ENCODE measurements around the gene ACBD7. TPM values are rescaled to one million over a fixed set of nuclear protein-coding genes. Genes with fewer than 3 reads are reported as not detected.

Gene ACBD7
- total RNA-seq, 1 experiment from 2014 or later: 1.8 TPM

DNA sequence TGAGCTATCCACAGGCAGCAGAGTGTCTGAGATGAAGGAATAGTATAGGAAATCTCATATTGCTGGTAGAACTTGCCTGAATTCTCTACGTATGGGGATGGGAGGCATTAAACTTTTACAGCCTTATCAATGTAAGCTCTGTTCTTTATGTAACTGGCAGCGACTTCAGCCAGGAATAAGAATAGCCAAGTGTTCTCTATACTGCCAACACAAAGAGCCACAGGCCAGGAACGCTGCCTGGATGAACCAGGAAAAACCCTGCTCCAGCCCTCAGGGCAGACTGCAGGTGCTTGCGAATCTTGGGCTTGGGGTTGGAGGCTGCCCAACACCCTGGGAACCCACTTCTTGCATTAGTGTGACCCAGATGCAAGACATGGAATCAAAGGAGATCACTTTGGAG lies 50.9 kb downstream of the ACBD7 start:
- H3K4me3 ChIP-seq (ENCODE audit: low read depth in 2 of 2, low read length in 2 of 2): no peak overlapping the region
- ChIA-PET CTCF (no interaction called here), POLR2A (no interaction called here)
- no peak overlapping the region for H3K27ac ChIP-seq (ENCODE audit: low read length)
- H3K27me3 ChIP-seq (ENCODE audit: control insufficient read depth, insufficient read depth, low read length): no peaks in the 10 kb centered on the region
- TF ChIP-seq POLR2AphosphoS5 (IDR thresholded peaks at IDR 0.05; ENCODE audit: low read depth, low read length): no peak
- H3K36me3 ChIP-seq (ENCODE audit: control insufficient read depth, insufficient read depth, low read length): no peaks in the 10 kb centered on the region
- ATAC-seq (no peak), DNase-seq (ENCODE audit: low read depth, low spot score) (no peak)
- intact Hi-C loops (cut with micrococcal nuclease; ENCODE audit: unreplicated experiment) (no loop called here), in situ Hi-C loops (cut with HindIII; ENCODE audit: low pct_unique_long_range_greater_than_20kb, low sequenced_read_pairs) (no loop called here)
- H3K4me1 ChIP-seq (ENCODE audit: control insufficient read depth, insufficient read depth, low read length): no peaks in the 10 kb centered on the region
- BruUV-seq (replicated peaks): no TSS peak
- H3K9me3 ChIP-seq (ENCODE audit: control insufficient read depth, insufficient read depth, low read depth, low read length): no peaks in the 10 kb centered on the region

GRCh38 chr10:15035385-15036301 lies 52.9 kb downstream of the ACBD7 start:
- Histone ChIP-seq H3K36me3 (ENCODE audit: control insufficient read depth, insufficient read depth, low read length) (no peaks in the 10 kb centered on the region), H3K4me1 (ENCODE audit: control insufficient read depth, insufficient read depth, low read length) (no peaks in the 10 kb centered on the region), H3K9me3 (ENCODE audit: control insufficient read depth, insufficient read depth, low read depth, low read length) (no peaks in the 10 kb centered on the region), H3K27ac (ENCODE audit: low read length) (no peak overlapping the region), H3K4me3 (ENCODE audit: low read depth in 2 of 2, low read length in 2 of 2) (no peak overlapping the region), H3K27me3 (ENCODE audit: control insufficient read depth, insufficient read depth, low read length) (no peaks in the 10 kb centered on the region)
- intact Hi-C loops (cut with micrococcal nuclease; ENCODE audit: unreplicated experiment) (no loop called here), in situ Hi-C loops (cut with HindIII; ENCODE audit: low pct_unique_long_range_greater_than_20kb, low sequenced_read_pairs) (no loop called here)
- ATAC-seq (no peak), DNase-seq (ENCODE audit: low read depth, low spot score) (no peak)
- TF ChIP-seq SIN3A (IDR thresholded peaks at IDR 0.05; ENCODE audit: borderline replicate concordance, insufficient read depth, low read depth, low read length): no peak
- no peak for TF ChIP-seq TCF7L2 (IDR thresholded peaks at IDR 0.05; ENCODE audit: low read depth, low read length)
- TF ChIP-seq, protein P1, sequence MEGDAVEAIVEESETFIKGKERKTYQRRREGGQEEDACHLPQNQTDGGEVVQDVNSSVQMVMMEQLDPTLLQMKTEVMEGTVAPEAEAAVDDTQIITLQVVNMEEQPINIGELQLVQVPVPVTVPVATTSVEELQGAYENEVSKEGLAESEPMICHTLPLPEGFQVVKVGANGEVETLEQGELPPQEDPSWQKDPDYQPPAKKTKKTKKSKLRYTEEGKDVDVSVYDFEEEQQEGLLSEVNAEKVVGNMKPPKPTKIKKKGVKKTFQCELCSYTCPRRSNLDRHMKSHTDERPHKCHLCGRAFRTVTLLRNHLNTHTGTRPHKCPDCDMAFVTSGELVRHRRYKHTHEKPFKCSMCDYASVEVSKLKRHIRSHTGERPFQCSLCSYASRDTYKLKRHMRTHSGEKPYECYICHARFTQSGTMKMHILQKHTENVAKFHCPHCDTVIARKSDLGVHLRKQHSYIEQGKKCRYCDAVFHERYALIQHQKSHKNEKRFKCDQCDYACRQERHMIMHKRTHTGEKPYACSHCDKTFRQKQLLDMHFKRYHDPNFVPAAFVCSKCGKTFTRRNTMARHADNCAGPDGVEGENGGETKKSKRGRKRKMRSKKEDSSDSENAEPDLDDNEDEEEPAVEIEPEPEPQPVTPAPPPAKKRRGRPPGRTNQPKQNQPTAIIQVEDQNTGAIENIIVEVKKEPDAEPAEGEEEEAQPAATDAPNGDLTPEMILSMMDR (IDR thresholded peaks at IDR 0.05): no peak
- TF ChIP-seq POLR2AphosphoS5 (IDR thresholded peaks at IDR 0.05; ENCODE audit: low read depth, low read length): no peak
- TF ChIP-seq, protein P2, sequence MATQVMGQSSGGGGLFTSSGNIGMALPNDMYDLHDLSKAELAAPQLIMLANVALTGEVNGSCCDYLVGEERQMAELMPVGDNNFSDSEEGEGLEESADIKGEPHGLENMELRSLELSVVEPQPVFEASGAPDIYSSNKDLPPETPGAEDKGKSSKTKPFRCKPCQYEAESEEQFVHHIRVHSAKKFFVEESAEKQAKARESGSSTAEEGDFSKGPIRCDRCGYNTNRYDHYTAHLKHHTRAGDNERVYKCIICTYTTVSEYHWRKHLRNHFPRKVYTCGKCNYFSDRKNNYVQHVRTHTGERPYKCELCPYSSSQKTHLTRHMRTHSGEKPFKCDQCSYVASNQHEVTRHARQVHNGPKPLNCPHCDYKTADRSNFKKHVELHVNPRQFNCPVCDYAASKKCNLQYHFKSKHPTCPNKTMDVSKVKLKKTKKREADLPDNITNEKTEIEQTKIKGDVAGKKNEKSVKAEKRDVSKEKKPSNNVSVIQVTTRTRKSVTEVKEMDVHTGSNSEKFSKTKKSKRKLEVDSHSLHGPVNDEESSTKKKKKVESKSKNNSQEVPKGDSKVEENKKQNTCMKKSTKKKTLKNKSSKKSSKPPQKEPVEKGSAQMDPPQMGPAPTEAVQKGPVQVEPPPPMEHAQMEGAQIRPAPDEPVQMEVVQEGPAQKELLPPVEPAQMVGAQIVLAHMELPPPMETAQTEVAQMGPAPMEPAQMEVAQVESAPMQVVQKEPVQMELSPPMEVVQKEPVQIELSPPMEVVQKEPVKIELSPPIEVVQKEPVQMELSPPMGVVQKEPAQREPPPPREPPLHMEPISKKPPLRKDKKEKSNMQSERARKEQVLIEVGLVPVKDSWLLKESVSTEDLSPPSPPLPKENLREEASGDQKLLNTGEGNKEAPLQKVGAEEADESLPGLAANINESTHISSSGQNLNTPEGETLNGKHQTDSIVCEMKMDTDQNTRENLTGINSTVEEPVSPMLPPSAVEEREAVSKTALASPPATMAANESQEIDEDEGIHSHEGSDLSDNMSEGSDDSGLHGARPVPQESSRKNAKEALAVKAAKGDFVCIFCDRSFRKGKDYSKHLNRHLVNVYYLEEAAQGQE (IDR thresholded peaks at IDR 0.05; ENCODE audit: insufficient read depth in 1 of 2, low read depth in 2 of 2, low read length in 1 of 2): no peak
- POLR2A ChIA-PET: no interaction called here
- BruUV-seq (replicated peaks): no TSS peak
- CTCF ChIA-PET: no interaction called here

DNA sequence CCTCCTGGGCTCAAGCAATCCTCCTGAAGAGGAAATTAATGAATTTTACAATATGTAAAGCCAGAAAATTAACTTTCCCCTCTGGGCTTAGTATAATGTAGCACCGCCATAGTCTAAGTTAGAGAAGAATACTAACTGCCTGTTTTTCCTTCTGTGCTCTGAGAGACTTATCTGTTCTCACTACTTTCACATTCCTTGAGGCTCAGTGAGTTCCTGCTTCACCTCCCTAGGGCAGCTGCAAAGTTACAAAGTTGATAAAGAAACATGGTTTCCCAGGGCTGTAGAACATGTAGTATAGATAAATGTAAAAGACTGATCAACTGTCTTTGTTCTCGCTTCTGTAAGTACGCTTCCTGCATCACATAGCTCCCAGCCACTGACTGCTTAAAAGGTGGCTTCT lies 60.8 kb downstream of the ACBD7 start:
- CTCF ChIA-PET: no interaction called here
- intact Hi-C loops (cut with micrococcal nuclease; ENCODE audit: unreplicated experiment): no loop called here
- DNase-seq (ENCODE audit: low read depth, low spot score) (no peak), ATAC-seq (no peak)
- H3K9me3 ChIP-seq (ENCODE audit: control insufficient read depth, insufficient read depth, low read depth, low read length): no peaks in the 10 kb centered on the region
- no TSS peak for BruUV-seq (replicated peaks)
- TF ChIP-seq, protein P1 (IDR thresholded peaks at IDR 0.05): no peak
- TF ChIP-seq, protein P2 (IDR thresholded peaks at IDR 0.05; ENCODE audit: insufficient read depth in 1 of 2, low read depth in 2 of 2, low read length in 1 of 2): no peak
- TF ChIP-seq SIN3A (IDR thresholded peaks at IDR 0.05; ENCODE audit: borderline replicate concordance, insufficient read depth, low read depth, low read length) (no peak), POLR2AphosphoS5 (IDR thresholded peaks at IDR 0.05; ENCODE audit: low read depth, low read length) (no peak), TCF7L2 (IDR thresholded peaks at IDR 0.05; ENCODE audit: low read depth, low read length) (no peak)
- H3K36me3 ChIP-seq (ENCODE audit: control insufficient read depth, insufficient read depth, low read length): no peaks in the 10 kb centered on the region
- no peak overlapping the region for H3K27ac ChIP-seq (ENCODE audit: low read length)
- no peak overlapping the region for H3K4me3 ChIP-seq (ENCODE audit: low read depth in 2 of 2, low read length in 2 of 2)
- POLR2A ChIA-PET: no interaction called here
- no peaks in the 10 kb centered on the region for H3K27me3 ChIP-seq (ENCODE audit: control insufficient read depth, insufficient read depth, low read length)
- H3K4me1 ChIP-seq (ENCODE audit: control insufficient read depth, insufficient read depth, low read length): no peaks in the 10 kb centered on the region
- in situ Hi-C loops (cut with HindIII; ENCODE audit: low pct_unique_long_range_greater_than_20kb, low sequenced_read_pairs): no loop called here

All from Panc1 (cell line).